Loucy (cell line): Measurements from ENCODE around the gene SYNGAP1.
A peak's percentile ranks its signal among the peaks of the same experiment; 100 is the strongest.
"Not testable (repeated sequence)": the region's sequence is repeated elsewhere in the genome, so short reads cannot be mapped to it uniquely, and the experiment has no call there.

ENCODE experiments used
- H2AFZ ChIP-seq: fragments of 200-600 bp; sonication (generic); 2 replicates; pipeline ENCODE4 v1.6.0; 2016; ENCODE audit warnings: antibody characterized with exemption, mild to moderate bottlenecking, low read length, moderate library complexity
- H3F3A ChIP-seq: fragments of 200-600 bp; 2 replicates; pipeline ENCODE4 v1.6.0; 2016; ENCODE audit warnings: antibody characterized with exemption, low read depth, mild to moderate bottlenecking
- H3K27me3 ChIP-seq: fragments of 200-600 bp; sonication (generic); 2 replicates; pipeline ENCODE4 v1.6.1; 2014; ENCODE audit warnings: low read length, mild to moderate bottlenecking; ENCODE audit not compliant: insufficient read depth, poor library complexity, severe bottlenecking
- H3K36me3 ChIP-seq: fragments of 200-600 bp; sonication (generic); 2 replicates; pipeline ENCODE4 v1.6.1; 2016; ENCODE audit warnings: low read length; ENCODE audit not compliant: insufficient read depth
- H3K4me1 ChIP-seq: fragments of 200-600 bp; sonication (generic); 2 replicates; pipeline ENCODE4 v1.5.1; 2014; ENCODE audit warnings: low read length, mild to moderate bottlenecking; ENCODE audit not compliant: insufficient read depth, poor library complexity, severe bottlenecking
- H3K4me2 ChIP-seq: fragments of 200-600 bp; sonication (generic); 2 replicates; pipeline ENCODE4 v1.6.0; 2014; ENCODE audit warnings: antibody characterized with exemption, low read length, low read depth, mild to moderate bottlenecking; ENCODE audit not compliant: poor library complexity, severe bottlenecking
- H3K4me3 ChIP-seq: fragments of 200-600 bp; sonication (generic); 2 replicates; pipeline ENCODE4 v1.5.1; 2014; ENCODE audit warnings: low read length, mild to moderate bottlenecking, mixed read lengths; ENCODE audit not compliant: poor library complexity, severe bottlenecking
- H3K79me2 ChIP-seq: fragments of 200-600 bp; sonication (generic); 2 replicates; pipeline ENCODE4 v1.6.1; 2014; ENCODE audit warnings: low read length; ENCODE audit not compliant: insufficient read depth
- H3K9ac ChIP-seq: fragments of 200-600 bp; sonication (generic); 2 replicates; pipeline ENCODE4 v1.6.0; 2014; ENCODE audit warnings: mild to moderate bottlenecking, low read depth, low read length, moderate library complexity; ENCODE audit not compliant: poor library complexity, severe bottlenecking
- H3K9me2 ChIP-seq: fragments of 200-600 bp; sonication (generic); replicated peaks from 2 replicates; pipeline ENCODE4 v1.6.1; 2016; ENCODE audit warnings: low read depth, low read length, mixed read lengths
- H3K9me3 ChIP-seq: fragments of 200-600 bp; sonication (generic); 2 replicates; pipeline ENCODE4 v1.6.1; 2014; ENCODE audit warnings: mild to moderate bottlenecking, antibody characterized with exemption, low read length, low read depth; ENCODE audit not compliant: insufficient read depth
- H4K20me1 ChIP-seq: fragments of 200-600 bp; sonication (generic); 2 replicates; pipeline ENCODE4 v1.6.0; 2014; ENCODE audit warnings: antibody characterized with exemption, low read length, mild to moderate bottlenecking; ENCODE audit not compliant: insufficient read depth, poor library complexity, severe bottlenecking
- CTCF ChIP-seq: fragments of 200-600 bp; sonication (generic); conservative IDR thresholded peaks from 2 replicates; pipeline ENCODE4 v1.5.1; 2014; ENCODE audit warnings: mild to moderate bottlenecking, antibody characterized with exemption, low read length
- EZH2phosphoT487 ChIP-seq: fragments of 200-600 bp; IDR thresholded peaks from 2 replicates; pipeline ENCODE4 v1.6.1; 2018; ENCODE audit warnings: antibody characterized with exemption, mild to moderate bottlenecking, moderate library complexity, borderline replicate concordance

SYNGAP1 gene

DNA sequence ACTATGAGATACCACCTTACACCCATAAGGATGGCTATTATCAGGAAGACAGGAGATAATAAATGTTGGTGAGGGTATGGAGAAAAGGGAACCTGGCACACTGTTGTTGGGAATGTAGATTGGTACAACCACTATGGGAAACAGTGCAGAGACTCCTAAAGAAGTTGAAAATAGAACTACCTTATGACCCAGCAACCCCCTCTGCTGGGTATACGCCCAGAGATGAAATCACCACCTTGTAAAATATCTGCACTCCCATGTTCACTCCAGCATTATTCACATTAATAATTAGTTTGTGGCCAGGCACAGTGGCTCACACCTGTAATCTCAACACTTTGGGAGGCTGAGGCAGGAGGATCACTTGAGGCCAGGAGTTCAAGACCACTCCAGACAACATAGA, 61.3 kb downstream of the SYNGAP1 start:
- no peak overlapping the region for H3K9ac ChIP-seq
- H3K4me1 ChIP-seq, result no peaks in the 10 kb centered on the region
- H2AFZ ChIP-seq, result no peak overlapping the region
- H3K79me2 ChIP-seq, result no peaks in the 10 kb centered on the region
- H3K9me2 ChIP-seq, result no peaks in the 10 kb centered on the region
- H3K4me3 ChIP-seq, result no peak overlapping the region
- H3K27me3 ChIP-seq, result no peaks in the 10 kb centered on the region
- H3K36me3 ChIP-seq, result no peaks in the 10 kb centered on the region
- H3K4me2 ChIP-seq, result no peak overlapping the region
- no peaks in the 10 kb centered on the region for H3F3A ChIP-seq
- no peaks in the 10 kb centered on the region for H3K9me3 ChIP-seq
- H4K20me1 ChIP-seq, result no peaks in the 10 kb centered on the region
- TF ChIP-seq EZH2phosphoT487, result no peak
- peak; percentile 18; the same call in 1 of the 2 replicates for TF ChIP-seq CTCF

DNA sequence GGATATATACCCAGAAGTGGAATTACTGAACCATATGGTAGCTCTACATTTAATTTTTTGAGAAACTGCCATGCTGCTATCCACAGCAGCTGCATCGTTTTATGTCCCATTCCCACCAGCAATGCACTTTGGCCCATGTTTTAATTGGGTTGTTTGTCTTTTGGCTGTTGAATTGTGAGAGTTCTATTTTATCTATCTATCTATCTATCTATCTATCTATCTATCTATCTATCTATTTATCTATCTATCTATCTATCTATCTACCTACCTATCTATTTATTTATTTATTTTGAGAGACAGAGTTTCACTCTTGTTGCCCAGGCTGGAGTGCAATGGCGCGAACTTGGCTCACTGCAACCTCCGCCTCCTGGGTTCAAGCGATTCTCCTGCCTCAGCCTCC, 62.8 kb downstream of the SYNGAP1 start:
- not testable (repeated sequence) for H3K4me1 ChIP-seq, H2AFZ ChIP-seq, H3K9me3 ChIP-seq, H3K79me2 ChIP-seq, H3K9me2 ChIP-seq, H3K4me3 ChIP-seq, H3F3A ChIP-seq, H3K9ac ChIP-seq, H4K20me1 ChIP-seq, H3K36me3 ChIP-seq, H3K27me3 ChIP-seq, H3K4me2 ChIP-seq

DNA sequence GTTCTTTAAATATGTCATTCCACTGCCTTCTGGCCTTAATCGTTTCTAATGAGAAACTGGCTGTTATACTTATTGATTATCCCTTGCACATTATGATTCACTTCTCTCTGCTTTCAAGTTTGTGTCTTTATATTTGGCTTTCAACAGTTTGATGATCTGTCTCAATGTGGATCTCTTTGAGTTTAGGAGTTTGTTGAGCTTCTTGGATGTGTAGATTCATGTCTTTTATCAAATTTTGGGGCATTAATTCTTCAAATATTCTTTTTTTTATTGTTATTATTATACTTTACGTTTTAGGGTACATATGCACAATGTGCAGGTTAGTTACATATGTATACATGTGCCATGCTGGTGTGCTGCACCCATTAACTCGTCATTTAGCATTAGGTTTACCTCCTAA, 63.8 kb downstream of the SYNGAP1 start:
- H3K27me3 ChIP-seq, result no peaks in the 10 kb centered on the region
- no peak overlapping the region for H2AFZ ChIP-seq
- TF ChIP-seq CTCF (no peak), EZH2phosphoT487 (no peak)
- H3K4me3 ChIP-seq, result no peak overlapping the region
- no peak overlapping the region for H3K9ac ChIP-seq
- H3K4me2 ChIP-seq, result no peak overlapping the region
- no peaks in the 10 kb centered on the region for H3K79me2 ChIP-seq
- no peaks in the 10 kb centered on the region for H4K20me1 ChIP-seq
- no peaks in the 10 kb centered on the region for H3F3A ChIP-seq
- no peaks in the 10 kb centered on the region for H3K36me3 ChIP-seq
- no peaks in the 10 kb centered on the region for H3K4me1 ChIP-seq
- no peaks in the 10 kb centered on the region for H3K9me2 ChIP-seq
- H3K9me3 ChIP-seq, result no peaks in the 10 kb centered on the region

DNA sequence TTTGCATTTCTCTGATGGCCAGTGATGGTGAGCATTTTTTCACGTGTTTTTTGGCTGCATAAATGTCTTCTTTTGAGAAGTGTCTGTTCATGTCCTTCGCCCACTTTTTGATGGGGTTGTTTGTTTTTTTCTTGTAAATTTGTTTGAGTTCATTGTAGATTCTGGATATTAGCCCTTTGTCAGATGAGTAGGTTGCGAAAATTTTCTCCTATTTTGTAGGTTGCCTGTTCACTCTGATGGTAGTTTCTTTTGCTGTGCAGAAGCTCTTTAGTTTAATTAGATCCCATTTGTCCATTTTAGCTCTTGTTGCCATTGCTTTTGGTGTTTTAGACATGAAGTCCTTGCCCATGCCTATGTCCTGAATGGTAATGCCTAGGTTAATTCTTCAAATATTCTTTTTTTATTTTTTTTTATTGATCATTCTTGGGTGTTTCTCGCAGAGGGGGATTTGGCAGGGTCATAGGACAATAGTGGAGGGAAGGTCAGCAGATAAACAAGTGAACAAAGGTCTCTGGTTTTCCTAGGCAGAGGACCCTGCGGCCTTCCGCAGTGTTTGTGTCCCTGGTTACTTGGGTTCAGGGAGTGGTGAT, 64.9 kb downstream of the SYNGAP1 start:
- H3K9me2 ChIP-seq, H3F3A ChIP-seq, H3K4me3 ChIP-seq, H2AFZ ChIP-seq, H3K4me1 ChIP-seq, H3K27me3 ChIP-seq, H3K4me2 ChIP-seq, H4K20me1 ChIP-seq, H3K36me3 ChIP-seq, H3K79me2 ChIP-seq, H3K9ac ChIP-seq, H3K9me3 ChIP-seq: not testable (repeated sequence)

- not testable (repeated sequence) for H3K79me2 ChIP-seq, H4K20me1 ChIP-seq, H3K9ac ChIP-seq, H2AFZ ChIP-seq, H3K9me2 ChIP-seq, H3K4me3 ChIP-seq, H3K27me3 ChIP-seq, H3K4me1 ChIP-seq, H3K4me2 ChIP-seq, H3K36me3 ChIP-seq, H3K9me3 ChIP-seq, H3F3A ChIP-seq
Observed at GRCh38 chr6:33485680-33486079, 65.8 kb downstream of the SYNGAP1 start.
